Measurements from ENCODE around the gene GPR150.

Gene GPR150

DNA sequence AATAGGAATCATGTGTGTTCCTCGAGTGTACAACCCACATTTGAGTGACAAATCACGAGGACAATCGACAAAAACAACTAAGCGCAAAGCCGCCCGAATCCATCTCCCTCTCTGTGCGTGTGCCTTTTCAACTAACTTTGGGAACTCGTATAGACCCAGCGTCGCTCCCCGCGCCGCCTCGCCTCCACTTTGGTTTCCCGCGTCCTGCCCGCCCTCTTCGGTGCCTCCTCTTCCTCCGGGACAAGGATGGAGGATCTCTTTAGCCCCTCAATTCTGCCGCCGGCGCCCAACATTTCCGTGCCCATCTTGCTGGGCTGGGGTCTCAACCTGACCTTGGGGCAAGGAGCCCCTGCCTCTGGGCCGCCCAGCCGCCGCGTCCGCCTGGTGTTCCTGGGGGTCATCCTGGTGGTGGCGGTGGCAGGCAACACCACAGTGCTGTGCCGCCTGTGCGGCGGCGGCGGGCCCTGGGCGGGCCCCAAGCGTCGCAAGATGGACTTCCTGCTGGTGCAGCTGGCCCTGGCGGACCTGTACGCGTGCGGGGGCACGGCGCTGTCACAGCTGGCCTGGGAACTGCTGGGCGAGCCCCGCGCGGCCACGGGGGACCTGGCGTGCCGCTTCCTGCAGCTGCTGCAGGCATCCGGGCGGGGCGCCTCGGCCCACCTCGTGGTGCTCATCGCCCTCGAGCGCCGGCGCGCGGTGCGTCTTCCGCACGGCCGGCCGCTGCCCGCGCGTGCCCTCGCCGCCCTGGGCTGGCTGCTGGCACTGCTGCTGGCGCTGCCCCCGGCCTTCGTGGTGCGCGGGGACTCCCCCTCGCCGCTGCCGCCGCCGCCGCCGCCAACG, at the start of gene GPR150:
TSS of gene GPR150 (plus strand) at position 58 of the 840 bp plus-strand sequence. CDS start at position 247, 189 bp downstream.
- peak; percentile 61 for DNase-seq

DNA sequence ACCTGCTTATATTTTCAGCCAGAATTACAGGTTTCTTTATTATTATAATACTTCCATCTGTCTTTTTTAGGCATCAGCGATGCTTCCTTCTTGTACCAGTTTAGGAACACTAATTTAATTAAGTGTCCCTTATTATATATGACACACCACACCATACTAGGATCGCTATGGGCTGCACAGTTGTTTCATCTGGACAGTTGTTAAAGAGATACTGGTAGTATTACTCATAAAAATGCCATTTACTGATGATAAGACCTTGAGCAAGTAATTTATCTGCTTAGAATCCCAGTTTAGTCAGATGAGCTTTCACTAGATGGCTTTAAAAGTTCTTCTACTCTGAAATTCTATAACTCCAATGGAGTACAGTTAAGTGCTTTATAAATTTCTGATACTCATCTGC, 47.9 kb upstream of the GPR150 start:
- DNase-seq = no peak

- DNase-seq = no peak
These were observed 38.3 kb upstream of the GPR150 start for GRCh38 chr5:95581576-95581975.

DNA sequence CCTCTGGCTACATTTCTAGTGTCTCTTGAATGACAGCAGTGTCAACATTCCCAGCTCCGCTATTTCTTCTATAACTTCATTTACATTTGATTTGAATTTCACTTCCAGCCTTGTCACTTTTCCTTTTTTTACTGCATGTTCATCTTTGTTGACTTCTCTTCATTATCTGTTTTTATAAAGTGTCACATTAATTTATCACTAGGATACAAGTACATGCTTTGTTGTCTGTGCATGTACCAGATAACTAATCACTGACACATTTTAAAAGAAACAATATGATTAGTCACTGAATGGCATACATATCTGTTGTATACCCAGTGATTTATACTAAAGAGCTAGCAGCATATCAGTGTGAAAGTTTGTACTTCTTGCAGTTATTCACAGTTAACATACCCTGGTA, 35.9 kb upstream of the GPR150 start:
- no peak for DNase-seq

GRCh38 chr5:95590880-95591279, 29.0 kb upstream of the GPR150 start:
- DNase-seq = no peak

DNA sequence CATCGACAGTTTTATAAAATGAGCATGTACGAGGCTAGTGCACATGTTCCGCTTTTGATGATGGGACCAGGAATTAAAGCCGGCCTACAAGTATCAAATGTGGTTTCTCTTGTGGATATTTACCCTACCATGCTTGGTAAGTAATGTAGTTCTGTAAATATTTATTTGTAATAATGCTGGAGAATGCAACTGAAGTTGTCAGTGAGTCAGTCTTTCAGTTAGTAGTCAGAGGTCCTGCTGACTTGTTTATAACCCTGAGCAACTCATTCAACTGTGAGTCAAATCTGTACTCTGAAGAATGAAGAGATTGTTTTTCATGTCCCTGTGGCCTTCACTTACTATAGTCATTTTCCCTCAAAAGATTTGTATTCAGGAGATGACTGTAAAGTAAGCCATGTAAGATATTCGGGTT, 28.4 kb upstream of the GPR150 start:
- peak; percentile 82 for DNase-seq

DNA sequence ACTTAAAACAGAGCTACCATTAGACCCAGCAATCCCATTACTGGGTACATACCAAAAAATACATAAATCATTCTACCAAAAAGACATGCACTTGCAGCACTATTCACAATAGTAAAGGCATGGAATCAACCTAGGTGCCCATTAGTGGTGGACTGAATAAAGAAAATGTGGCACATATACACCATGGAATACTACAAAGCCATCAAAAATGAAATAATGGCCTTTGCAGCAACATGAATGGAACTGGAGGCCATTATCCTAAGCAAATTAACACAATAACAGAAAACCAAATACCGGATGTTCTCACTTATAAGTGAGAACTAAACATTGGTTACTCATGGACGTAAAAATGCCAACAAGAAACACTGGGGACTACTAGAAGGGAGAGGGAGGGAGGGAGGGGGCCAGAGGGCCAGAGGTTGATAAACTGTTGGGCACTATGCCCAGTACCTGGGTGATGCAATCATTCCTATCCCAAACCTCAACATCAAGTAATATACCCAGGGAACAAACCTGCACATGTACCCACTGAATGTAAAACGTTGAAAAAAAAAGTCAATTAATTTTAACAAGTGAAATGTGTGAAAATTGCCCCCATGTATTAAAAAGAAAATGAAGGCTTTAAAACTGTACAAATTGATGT, 24.5 kb upstream of the GPR150 start:
- no peak for DNase-seq

DNA sequence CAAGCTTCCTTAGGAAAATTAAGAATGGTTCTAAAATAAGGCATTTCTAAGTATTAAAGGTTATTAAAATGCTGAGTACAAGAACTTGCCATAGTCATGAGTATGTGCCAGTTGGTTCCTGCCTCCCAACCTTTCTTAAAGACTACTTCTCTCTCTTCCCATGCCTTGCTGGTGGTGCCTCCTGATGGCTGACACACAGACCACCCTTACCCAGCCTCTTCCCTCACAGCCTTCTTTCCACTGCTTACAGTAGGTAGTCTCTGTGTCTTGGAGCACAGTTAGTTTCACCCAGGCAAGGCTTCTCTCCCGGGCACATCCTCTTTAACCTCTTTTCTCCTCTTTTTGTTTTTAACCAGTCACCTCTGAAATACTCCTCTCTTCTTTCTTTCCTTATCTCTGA, 20.6 kb upstream of the GPR150 start:
- DNase-seq = no peak

DNA sequence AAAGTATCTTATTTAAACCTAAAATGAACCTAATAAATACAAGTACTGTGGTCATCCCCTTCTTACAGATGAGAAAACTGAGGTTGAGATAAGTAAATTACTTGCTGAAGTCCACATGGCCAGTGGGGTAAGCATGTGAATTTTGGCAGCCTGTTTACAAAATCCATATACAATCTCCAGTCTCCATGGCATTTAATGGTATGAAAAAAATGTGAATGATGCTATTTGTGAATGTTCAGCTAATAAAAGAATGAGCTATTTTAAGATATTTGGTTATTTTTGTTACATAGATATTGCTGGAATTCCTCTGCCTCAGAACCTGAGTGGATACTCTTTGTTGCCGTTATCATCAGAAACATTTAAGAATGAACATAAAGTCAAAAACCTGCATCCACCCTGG, 19.3 kb upstream of the GPR150 start:
- peak; percentile 54 for DNase-seq

DNA sequence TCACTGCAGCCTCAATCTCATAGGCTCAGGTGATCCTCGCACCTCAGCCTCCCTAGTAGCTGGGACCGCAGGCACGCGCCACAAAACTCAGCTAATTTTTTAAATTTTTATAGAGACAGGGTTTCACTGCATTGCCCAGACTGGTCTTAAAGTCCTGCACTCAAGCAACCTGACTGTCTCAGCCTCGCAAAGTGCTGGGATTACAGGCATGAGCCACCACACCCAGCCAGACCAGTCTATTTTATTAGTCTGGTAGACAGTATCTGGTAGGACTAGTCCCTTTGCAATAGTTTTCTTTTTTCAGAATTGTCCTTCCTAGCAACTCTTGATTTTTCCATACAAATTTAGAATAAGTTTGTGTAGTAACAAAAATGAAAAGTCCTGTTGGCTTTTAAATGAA, 14.1 kb upstream of the GPR150 start:
- no peak for DNase-seq

DNA sequence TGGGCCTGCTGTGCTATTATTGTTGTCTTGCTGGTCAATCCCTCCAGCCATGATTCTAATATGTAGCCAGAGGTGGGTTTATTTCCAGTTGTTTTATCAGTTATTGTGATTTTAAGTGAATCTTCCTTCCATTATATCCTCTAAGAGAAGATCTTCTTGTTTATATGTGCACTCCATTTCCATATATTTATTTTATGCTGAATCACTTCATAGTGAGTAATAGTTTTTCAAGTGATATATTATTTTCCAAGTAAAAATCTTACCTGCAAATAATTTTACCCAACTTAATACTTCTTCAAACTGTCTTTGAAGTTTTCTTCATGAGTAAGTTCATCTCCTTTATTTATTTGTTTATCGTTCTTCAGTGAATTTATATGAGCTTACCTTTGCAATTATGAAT, 13.5 kb upstream of the GPR150 start:
- no peak for DNase-seq

- DNase-seq = no peak
These were observed 10.2 kb upstream of the GPR150 start for GRCh38 chr5:95609711-95610110.

GRCh38 chr5:95610546-95610945, 9.3 kb upstream of the GPR150 start:
- no peak for DNase-seq

- DNase-seq = no peak
These were observed 8.5 kb upstream of the GPR150 start for GRCh38 chr5:95611396-95611795.

DNA sequence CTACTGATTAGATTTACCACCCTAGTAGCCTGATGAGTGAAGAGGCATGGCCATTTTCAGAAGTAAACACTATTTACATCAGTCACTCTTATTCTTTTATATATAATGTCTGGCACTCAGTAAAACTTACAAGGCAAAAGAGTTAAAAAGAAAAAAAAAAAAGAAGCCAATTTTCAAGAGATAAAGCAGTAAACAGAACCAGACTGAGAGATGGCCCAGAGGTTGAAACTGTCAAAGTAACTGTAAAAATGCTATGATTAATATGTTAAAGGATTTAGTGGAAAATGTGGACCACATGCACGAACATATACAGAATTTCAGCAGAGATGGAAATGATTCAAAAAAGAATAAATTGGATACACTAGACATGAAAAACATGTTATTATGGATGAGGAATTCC, 6.4 kb upstream of the GPR150 start:
- DNase-seq = no peak

- DNase-seq = no peak
These were observed 4.8 kb upstream of the GPR150 start for GRCh38 chr5:95615164-95615467.

DNA sequence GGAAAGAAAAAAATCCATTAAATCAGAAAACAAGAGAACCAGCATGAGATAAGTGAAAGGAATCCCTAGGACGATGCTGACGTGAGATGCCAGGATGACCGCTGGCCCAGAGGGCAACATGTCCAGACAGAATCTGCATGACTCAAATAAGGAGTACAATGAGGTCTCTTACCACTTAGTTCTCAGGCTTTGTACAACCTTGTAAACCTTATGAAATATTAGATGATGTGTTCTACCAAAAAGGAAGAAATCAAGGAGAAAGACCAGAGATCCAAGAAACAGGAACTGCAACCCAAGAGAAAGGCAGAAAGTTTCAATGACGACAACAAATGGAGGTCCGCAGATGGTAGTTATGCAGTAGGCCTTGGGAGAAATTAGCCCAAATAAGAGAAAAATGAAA, 2.8 kb upstream of the GPR150 start:
- peak; percentile 64 for DNase-seq

DNA sequence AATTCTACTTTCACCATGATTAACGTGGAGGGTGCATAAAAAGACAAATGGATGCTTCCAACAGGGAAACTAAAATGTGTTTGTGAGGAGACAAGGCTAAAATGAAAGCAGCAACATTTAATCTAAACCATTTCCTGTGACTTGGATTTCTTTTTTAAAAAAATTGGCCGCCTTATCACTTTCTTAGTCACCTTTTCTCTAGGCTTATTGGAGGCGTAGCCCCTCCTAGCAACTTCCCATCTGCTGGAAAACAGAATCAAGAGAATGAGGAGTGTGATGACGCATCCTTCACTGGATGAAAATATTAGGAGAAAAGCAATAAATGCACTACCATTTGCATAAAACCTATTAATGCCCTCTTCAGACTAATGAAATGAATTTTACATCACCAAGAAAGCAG, 791 bp upstream of the GPR150 start:
- peak; percentile 42 for DNase-seq

DNA sequence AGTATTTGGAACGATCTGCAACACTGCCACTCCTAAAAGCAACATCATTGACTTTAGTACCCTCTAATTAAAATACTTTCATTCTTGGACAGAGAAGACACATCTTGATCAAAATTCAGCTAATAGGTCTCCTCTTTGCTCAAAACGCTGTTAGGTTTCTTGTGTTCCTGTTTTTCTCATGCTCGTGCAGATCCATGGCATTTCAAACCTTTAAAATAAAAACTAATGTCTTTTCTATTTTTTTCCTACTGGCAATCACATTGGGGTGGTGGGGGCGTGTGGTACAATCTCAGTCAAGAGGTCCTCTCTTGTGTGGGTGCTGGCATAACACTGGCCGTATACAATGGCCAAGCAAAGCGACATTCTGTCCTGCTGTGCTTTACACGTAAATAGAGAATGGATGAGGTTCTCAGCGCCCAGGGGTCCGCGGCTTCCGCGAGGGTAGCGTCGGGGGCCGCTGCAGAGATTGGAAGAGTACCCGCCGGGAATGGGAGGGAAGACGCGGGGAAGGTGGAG, 315 bp upstream of the GPR150 start:
- no peak for DNase-seq

- DNase-seq = peak; percentile 47
These were observed 1.3 kb downstream of the GPR150 start for GRCh38 chr5:95620870-95621838.

DNA sequence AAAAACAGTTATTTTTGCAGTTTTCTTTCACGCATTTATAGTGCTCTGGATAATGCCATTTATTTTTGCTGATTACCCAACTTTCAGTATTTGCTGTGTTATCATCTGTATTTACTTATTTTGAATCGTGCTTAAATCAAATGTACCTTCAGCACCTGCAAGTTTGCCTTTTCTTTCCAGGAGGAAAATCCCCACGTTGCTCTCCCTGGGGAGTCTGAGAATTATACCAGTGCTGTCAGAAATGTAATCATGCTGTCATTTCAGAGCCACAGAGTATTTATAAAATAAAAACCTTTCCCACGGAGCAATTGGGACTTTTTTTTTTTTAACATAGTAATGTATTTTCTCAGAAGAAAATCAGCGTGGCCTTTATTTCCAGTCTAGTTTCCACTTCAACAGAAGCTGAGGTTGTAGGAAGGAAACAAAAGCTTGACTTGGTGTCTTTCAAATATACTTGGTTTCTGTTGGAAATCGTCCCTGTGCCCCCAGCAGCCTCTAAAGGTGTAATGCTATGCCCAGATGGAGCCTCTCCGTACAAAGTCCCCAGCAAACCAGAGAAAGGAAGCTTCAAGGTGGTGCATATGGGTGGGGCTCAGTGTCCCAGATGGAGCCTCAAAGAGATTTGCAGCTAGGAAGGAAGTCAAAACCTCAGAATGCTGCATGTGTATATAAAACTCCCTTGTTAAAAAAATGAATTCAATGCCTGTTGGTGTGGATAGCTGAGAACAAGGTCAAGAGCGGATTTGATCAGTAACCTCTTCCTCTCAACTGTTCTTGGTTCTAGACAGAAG, 2.1 kb downstream of the GPR150 start:
- DNase-seq = no peak

DNA sequence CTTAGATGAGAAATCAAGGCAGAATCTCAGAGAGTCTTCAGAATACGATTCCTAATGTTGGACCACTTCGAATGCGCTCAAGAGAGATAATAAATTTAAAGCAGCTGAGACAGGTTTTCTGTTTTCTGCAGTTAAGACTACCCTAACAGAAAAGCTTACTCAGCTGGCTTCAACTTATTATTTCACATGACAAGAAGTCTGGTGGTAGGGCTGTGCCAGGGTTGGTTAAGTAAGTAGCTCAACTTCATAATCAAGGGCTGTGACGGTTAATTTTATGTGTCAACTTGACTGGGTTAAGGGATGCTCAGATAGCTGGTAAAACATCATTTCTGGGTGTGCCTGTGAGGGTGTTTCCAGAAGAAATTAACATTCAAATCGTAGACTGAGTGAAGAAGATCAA, 3.8 kb downstream of the GPR150 start:
- no peak for DNase-seq

All from EL (cell line).